Esophagus muscularis mucosa (tissue), 4 donors: Measurements from ENCODE around the gene RCBTB2. TPM values are rescaled to one million over a fixed set of nuclear protein-coding genes. Genes with fewer than 3 reads are reported as not detected.

Experiments
- DNase-seq: peaks from one replicate; pipeline ENCODE4 v3.0.0-alpha.2; 2017; ENCODE audit errors: extremely low spot score
- H3K27ac ChIP-seq, 4 donors: fragments of 200-600 bp; sonication (generic); replicated peaks in 1 of 4; 1 replicate in 3 of 4; 2 replicates in 1 of 4; pipeline ENCODE4 v1.5.1; 2016 to 2019; ENCODE audit warnings: mild to moderate bottlenecking in 1 of 4
- H3K27me3 ChIP-seq, 4 donors: fragments of 200-600 bp; sonication (generic); one replicate each; pipeline versions ENCODE4 v1.5.1 to v1.6.0; 2016 to 2019
- H3K36me3 ChIP-seq, 4 donors: fragments of 200-600 bp; sonication (generic); one replicate each; pipeline ENCODE4 v1.5.1; 2016 to 2019
- H3K4me1 ChIP-seq, 4 donors: fragments of 200-600 bp; sonication (generic); one replicate each; pipeline ENCODE4 v1.5.1; 2016 to 2019
- H3K4me3 ChIP-seq, 4 donors: fragments of 200-600 bp; sonication (generic); 1 replicate in 2 of 4; 2 replicates in 2 of 4; pipeline ENCODE4 v1.5.1; 2016 to 2019; ENCODE audit warnings: mild to moderate bottlenecking in 4 of 4, moderate library complexity in 1 of 4
- H3K9me3 ChIP-seq, 4 donors: fragments of 200-600 bp; sonication (generic); 1 replicate in 3 of 4; 2 replicates in 1 of 4; pipeline ENCODE4 v1.5.1; 2016 to 2019
- EP300 ChIP-seq: sonication (generic); formaldehyde crosslinking; IDR thresholded peaks from one replicate; pipeline ENCODE4 v1.6.1; 2017; ENCODE audit warnings: antibody characterized with exemption
- POLR2A ChIP-seq: fragments of 450-650 bp; IDR thresholded peaks from one replicate; pipeline ENCODE4 v1.6.1; 2017; ENCODE audit warnings: antibody characterized with exemption, moderate library complexity, mild to moderate bottlenecking, low read depth
- POLR2AphosphoS5 ChIP-seq, 2 donors: sonication (generic); formaldehyde crosslinking; IDR thresholded peaks; one replicate each; pipeline ENCODE4 v1.6.1; 2017; ENCODE audit warnings: antibody characterized with exemption in 2 of 2
- WGBS: methylation state at CpG from one replicate; pipeline ENCODE4 v1.1.5; 2018; 5-methylcytosine and 5-hydroxymethylcytosine counted together
- intact Hi-C: fragments of 100-400 bp; cut with DNase I; formaldehyde crosslinking; loops from one replicate; pipeline ENCODE4 v1.15.1; 2023
- total RNA-seq, 4 donors: library from RNA; depleted of rRNA; stranded (reverse); fragments of >200 nt; gene quantifications; one replicate each; pipeline versions ENCODE4 v1.1.0 to v1.2.1, GENCODE V29; 2016
- TF ChIP-seq, protein P1 (sequence below), 3 experiments: fragments of 200-600 bp in 2 of 3; fragments of 450-650 bp in 1 of 3; sonication (generic) in 2 of 3; IDR thresholded peaks; one replicate each; pipeline ENCODE4 v1.5.1; 2017 to 2019; ENCODE audit warnings: antibody characterized with exemption in 3 of 3, mild to moderate bottlenecking in 2 of 3, moderate library complexity in 1 of 3

Gene RCBTB2
- total RNA-seq, 4 donors from 2014 or later: 10.1 to 14.5 (median 11.0) TPM

DNA sequence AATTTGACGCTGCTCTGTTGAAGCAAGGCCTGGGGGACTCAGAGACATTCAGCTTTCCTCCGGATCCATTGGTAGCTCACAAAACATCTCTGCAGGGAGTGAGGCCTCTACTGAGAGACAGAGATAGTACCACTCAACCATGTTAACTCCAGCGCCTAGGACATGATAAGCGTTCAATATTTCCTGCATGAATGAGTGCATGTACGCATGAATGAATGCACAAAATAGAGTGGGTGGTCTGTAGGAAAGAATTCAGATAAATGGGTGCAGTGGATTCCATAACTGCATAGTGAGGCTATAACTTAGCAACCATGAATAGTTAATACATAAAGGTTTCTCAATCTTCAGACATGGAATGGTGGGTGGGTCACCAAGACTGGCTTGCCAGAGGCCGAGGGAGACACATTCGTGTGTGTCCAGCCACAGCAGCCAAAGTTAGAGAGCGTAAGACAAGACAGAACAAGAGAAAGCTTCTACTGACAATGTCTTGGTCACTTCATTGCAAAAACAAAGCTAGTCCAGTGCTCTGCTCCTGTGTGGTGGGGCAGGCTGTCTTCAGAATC is 36.3 kb upstream of the RCBTB2 start:
- Histone ChIP-seq H3K27ac (peak overlapping the region; percentile 71 to 84 (median 78)), H3K9me3 (no peaks in the 10 kb centered on the region), H3K4me1 (peaks cover 28 to 69% (median 65%) of the 10 kb centered on the region in 4 donors), H3K4me3 (no peak overlapping the region), H3K27me3 (no peaks in the 10 kb centered on the region), H3K36me3 (no peaks in the 10 kb centered on the region)
- intact Hi-C loops: no loop called here
- peak; percentile 45 for DNase-seq
- WGBS: 98% methylated on average over 8 of the region's 8 CpGs
- TF ChIP-seq POLR2A (no peak), POLR2AphosphoS5 (IDR thresholded peaks at IDR 0.05) (no peak), EP300 (no peak)
- TF ChIP-seq, protein P1, sequence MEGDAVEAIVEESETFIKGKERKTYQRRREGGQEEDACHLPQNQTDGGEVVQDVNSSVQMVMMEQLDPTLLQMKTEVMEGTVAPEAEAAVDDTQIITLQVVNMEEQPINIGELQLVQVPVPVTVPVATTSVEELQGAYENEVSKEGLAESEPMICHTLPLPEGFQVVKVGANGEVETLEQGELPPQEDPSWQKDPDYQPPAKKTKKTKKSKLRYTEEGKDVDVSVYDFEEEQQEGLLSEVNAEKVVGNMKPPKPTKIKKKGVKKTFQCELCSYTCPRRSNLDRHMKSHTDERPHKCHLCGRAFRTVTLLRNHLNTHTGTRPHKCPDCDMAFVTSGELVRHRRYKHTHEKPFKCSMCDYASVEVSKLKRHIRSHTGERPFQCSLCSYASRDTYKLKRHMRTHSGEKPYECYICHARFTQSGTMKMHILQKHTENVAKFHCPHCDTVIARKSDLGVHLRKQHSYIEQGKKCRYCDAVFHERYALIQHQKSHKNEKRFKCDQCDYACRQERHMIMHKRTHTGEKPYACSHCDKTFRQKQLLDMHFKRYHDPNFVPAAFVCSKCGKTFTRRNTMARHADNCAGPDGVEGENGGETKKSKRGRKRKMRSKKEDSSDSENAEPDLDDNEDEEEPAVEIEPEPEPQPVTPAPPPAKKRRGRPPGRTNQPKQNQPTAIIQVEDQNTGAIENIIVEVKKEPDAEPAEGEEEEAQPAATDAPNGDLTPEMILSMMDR (IDR thresholded peaks at IDR 0.05): no peak

DNA sequence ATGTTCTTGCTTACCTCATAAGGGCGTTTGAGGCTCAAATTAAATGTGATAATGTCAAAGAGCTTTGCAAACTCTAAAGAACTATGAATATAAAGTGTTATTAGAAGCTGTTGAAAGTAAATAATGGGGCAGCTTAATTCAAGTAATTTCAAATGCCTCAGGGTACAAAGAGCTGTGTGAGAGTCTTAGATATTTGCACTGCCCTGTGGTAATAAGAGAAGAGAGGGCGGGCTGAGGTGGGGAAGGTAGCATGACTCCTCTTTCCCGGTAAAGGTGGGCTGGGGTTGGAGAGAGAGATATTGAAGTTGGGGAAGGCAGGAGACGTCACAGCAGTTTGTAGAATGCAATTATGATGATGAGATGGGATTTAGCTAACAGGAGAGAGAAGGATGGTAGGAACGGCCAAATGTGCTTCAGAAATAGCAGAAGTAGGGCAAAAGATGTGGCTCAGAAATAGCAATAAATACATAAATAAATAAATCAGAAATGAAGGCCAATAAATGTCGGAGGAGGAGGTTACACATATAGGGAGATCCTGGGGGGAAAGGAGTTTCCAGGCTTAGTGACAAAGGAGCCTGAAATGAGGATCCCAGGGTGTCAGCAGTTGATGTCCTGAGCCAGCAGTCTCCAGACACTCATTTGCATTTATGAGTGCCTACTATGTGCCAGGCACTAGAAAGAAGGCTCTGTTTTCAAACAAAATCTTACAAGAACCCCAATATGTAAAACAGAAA is 35.7 kb upstream of the RCBTB2 start:
- Histone ChIP-seq H3K4me3 (peak overlapping the region in 3 of 4 donors; percentile 2 to 19 (median 13)), H3K36me3 (no peaks in the 10 kb centered on the region), H3K27ac (peak overlapping the region; percentile 71 to 84 (median 78)), H3K27me3 (no peaks in the 10 kb centered on the region), H3K4me1 (peaks cover 28 to 65% (median 63%) of the 10 kb centered on the region in 4 donors), H3K9me3 (no peaks in the 10 kb centered on the region)
- intact Hi-C loops: no loop called here
- DNase-seq: peak; percentile 42
- 59% methylated on average over 6 of the region's 6 CpGs for WGBS
- TF ChIP-seq POLR2A (no peak), EP300 (no peak), POLR2AphosphoS5 (IDR thresholded peaks at IDR 0.05) (no peak)
- TF ChIP-seq, protein P1 (IDR thresholded peaks at IDR 0.05): no peak

DNA sequence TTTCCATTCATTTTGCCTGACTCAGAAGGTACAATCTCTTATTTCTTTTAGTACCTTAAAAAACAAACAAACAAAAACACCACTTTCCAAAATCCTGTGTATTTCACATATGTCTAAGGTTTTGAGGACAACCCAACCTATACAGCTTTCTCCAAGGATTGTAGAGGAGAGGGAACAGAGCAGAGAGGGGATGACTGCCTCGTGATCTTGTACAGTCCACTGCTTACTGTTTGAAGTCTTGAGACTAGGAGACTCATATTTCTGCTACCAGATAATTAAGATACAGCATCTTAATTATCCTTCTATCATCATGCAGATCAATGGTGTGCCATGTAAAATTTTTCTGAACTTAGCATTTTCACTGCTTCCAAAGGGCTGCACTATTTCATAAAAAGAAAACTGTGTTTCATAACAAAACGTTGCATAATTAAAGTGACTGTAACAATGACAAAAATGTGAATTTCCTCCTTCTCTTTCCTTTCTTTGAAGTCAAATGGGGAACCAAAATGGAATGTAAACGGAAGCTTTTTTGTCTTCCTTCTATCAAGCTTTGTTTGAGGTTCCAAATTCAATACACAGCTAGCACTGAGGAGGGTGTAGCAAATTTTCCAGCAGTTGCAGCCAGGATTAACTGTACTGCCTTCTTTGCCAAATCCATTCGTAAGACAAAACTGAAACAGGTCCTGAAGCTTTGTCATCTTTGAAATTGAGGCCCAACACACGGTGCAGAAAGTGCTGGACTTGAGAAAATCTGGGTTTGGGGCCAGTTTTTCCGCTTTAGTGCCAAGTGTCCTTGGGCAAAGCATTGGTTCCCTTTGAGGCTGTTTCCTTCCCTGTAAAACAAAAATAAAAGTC is 34.9 kb upstream of the RCBTB2 start:
- peak; percentile 90 for DNase-seq
- H3K27ac ChIP-seq: peak overlapping the region; percentile 71 to 84 (median 78)
- H3K27me3 ChIP-seq: no peaks in the 10 kb centered on the region
- WGBS: 19% methylated on average over 6 of the region's 6 CpGs
- TF ChIP-seq EP300 (no peak), POLR2AphosphoS5 (IDR thresholded peaks at IDR 0.05) (peak; percentile 64 to 70)
- H3K4me1 ChIP-seq: peaks cover 28 to 58% (median 56%) of the 10 kb centered on the region in 4 donors
- H3K36me3 ChIP-seq: no peaks in the 10 kb centered on the region
- peak overlapping the region in 3 of 4 donors; percentile 2 to 19 (median 13) for H3K4me3 ChIP-seq
- H3K9me3 ChIP-seq: no peaks in the 10 kb centered on the region
- intact Hi-C loops: loop anchor here (2.0 kb wide), 1 partner anchor 37 kb away; no protein-coding TSS in a partner anchor

DNA sequence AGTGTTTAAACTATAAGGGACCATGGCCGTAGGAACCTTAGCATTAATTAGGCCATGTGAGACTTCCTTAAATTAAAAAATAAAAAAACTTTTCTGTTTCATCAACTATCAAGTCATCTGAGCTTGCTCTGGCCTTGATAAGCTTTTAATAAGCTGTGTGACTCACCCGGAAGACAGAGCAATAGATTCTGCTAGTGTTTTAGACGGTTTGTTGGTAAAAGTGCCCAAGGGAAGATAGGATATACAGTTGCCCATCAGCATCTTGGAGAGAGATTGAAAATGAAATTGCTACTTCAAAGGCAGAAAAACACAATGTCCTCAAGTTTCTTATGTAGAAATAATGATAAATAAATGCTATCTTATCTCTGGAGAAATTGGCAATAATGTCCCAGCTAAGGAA is 31.2 kb upstream of the RCBTB2 start:
- H3K27ac ChIP-seq: no peak overlapping the region
- peaks cover 16 to 21% (median 21%) of the 10 kb centered on the region in 4 donors for H3K4me1 ChIP-seq
- WGBS: 62% methylated on average over 3 of the region's 3 CpGs
- intact Hi-C loops: no loop called here
- no peaks in the 10 kb centered on the region for H3K9me3 ChIP-seq
- H3K36me3 ChIP-seq: no peaks in the 10 kb centered on the region
- no peaks in the 10 kb centered on the region for H3K27me3 ChIP-seq
- H3K4me3 ChIP-seq: no peak overlapping the region
- DNase-seq: no peak
- TF ChIP-seq, protein P1 (IDR thresholded peaks at IDR 0.05): no peak
- TF ChIP-seq EP300 (no peak), POLR2AphosphoS5 (IDR thresholded peaks at IDR 0.05) (no peak), POLR2A (no peak)

DNA sequence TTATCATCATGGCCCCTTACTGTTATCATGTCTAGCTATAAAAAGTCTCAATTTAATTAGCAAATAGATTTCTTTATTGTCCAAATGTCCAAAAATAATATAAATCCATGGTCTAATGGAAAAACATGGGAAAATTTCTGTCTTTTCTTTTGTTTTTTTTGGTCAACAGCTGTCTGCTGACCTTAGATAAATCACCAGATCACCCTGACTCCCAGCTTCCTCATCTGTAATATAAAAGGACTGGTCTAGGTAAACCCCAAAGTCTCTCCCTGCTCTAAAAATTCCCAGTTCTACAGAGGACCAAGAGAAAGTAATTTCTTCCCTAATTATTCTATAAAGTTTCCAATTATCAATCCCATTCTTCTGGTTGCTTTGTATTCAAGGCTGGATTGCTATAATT is 30.7 kb upstream of the RCBTB2 start:
- Histone ChIP-seq H3K27ac (no peak overlapping the region), H3K9me3 (no peaks in the 10 kb centered on the region), H3K4me1 (peaks cover 14 to 17% (median 16%) of the 10 kb centered on the region in 4 donors), H3K36me3 (no peaks in the 10 kb centered on the region), H3K27me3 (no peaks in the 10 kb centered on the region), H3K4me3 (no peak overlapping the region)
- no peak for DNase-seq
- TF ChIP-seq EP300: no peak
- no peak for TF ChIP-seq POLR2A
- TF ChIP-seq, protein P1 (IDR thresholded peaks at IDR 0.05): no peak
- no peak for TF ChIP-seq POLR2AphosphoS5 (IDR thresholded peaks at IDR 0.05)
- intact Hi-C loops: no loop called here
